Body of pancreas (tissue), 4 donors: ENCODE data around the gene NOXO1. TPM values are rescaled to one million over a fixed set of nuclear protein-coding genes. Genes with fewer than 3 reads are reported as not detected.

Experiments used
- ATAC-seq: fragments of 150-250 bp; one replicate; pipeline ENCODE4 v1.9.1; 2016
- DNase-seq, 4 donors: peaks; one replicate each; pipeline ENCODE4 v3.0.0-alpha.2; 2019
- H3K27ac ChIP-seq, 4 donors: fragments of 200-600 bp; sonication (generic); 1 replicate in 3 of 4; 2 replicates in 1 of 4; pipeline versions ENCODE4 v1.5.1 to v1.6.1; 2016 to 2019; ENCODE audit warnings: mild to moderate bottlenecking in 1 of 4, mixed read lengths in 1 of 4, moderate library complexity in 1 of 4
- H3K27me3 ChIP-seq, 2 donors: fragments of 200-600 bp; sonication (generic); one replicate each; pipeline ENCODE4 v1.6.0; 2016; ENCODE audit warnings: mild to moderate bottlenecking in 1 of 2
- H3K36me3 ChIP-seq, 2 donors: fragments of 200-600 bp; sonication (generic); replicated peaks in 1 of 2; 2 replicates each; pipeline ENCODE4 v1.5.1; 2016; ENCODE audit warnings: low read depth in 2 of 2; ENCODE audit not compliant: insufficient read depth in 1 of 2
- H3K4me1 ChIP-seq: fragments of 200-600 bp; sonication (generic); one replicate; pipeline ENCODE4 v1.6.0; 2016
- H3K4me3 ChIP-seq, 2 donors: fragments of 200-600 bp; sonication (generic); 1 replicate in 1 of 2; 2 replicates in 1 of 2; pipeline ENCODE4 v1.5.1; 2016 to 2019
- H3K9me3 ChIP-seq, 3 donors: fragments of 200-600 bp; sonication (generic); 1 replicate in 2 of 3; 2 replicates in 1 of 3; pipeline ENCODE4 v1.5.1; 2016
- CTCF ChIP-seq, 7 experiments: fragments of 450-650 bp in 4 of 7; fragments of 200-600 bp in 3 of 7; sonication (generic) in 3 of 7; IDR thresholded peaks; one replicate each; pipeline ENCODE4 v1.5.1; 2016 to 2019; ENCODE audit warnings: antibody characterized with exemption in 7 of 7
- POLR2A ChIP-seq, 3 donors: fragments of 450-650 bp; IDR thresholded peaks; one replicate each; pipeline ENCODE4 v1.6.1; 2016; ENCODE audit warnings: antibody characterized with exemption in 3 of 3, mild to moderate bottlenecking in 2 of 3
- WGBS, 2 donors: methylation state at CpG; one replicate each; pipeline ENCODE4 v1.1.5; 2017; 5-methylcytosine and 5-hydroxymethylcytosine counted together
- intact Hi-C: fragments of 100-400 bp; cut with DNase I; formaldehyde crosslinking; loops from one replicate; pipeline ENCODE4 v1.15.1; 2023
- small RNA-seq: library from RNA; depleted of rRNA; stranded (forward); fragments of <200 nt; gene quantifications from one replicate; pipeline ENCODE3, GENCODE V24; 2016
- total RNA-seq, 2 donors: library from RNA; depleted of rRNA; stranded (reverse); fragments of >200 nt; gene quantifications; one replicate each; pipeline ENCODE4 v1.1.0, GENCODE V29; 2016

Gene NOXO1
- total RNA-seq, 2 donors from 2014 or later = not detected

- no peaks in the 10 kb centered on the region for H3K9me3 ChIP-seq
- ATAC-seq (peak; percentile 55), DNase-seq (peak; percentile 75 to 92 (median 84))
- H3K27me3 ChIP-seq = no peaks in the 10 kb centered on the region
- TF ChIP-seq POLR2A (IDR thresholded peaks at IDR 0.05) (peak in 1 of 3 donors; percentile 13), CTCF (IDR thresholded peaks at IDR 0.05) (peak in 6 of 7 experiments; percentile 9 to 60 (median 46))
- WGBS, 2 donors = 36 to 49% methylated on average over 5 to 19 of the region's 19 CpGs
- intact Hi-C loops = loop anchor here (5.0 kb wide), 1 partner anchor 75 kb away; no protein-coding TSS in a partner anchor
- H3K4me3 ChIP-seq = no peak overlapping the region
- H3K27ac ChIP-seq = peak overlapping the region; percentile 38 to 64 (median 52)
- H3K4me1 ChIP-seq = peaks cover 47% of the 10 kb centered on the region
- no peaks in the 10 kb centered on the region for H3K36me3 ChIP-seq
These were observed 48.9 kb downstream of the NOXO1 start for GRCh38 chr16:1932050-1933028.

- no peak overlapping the region for H3K27ac ChIP-seq
- no peaks in the 10 kb centered on the region for H3K27me3 ChIP-seq
- DNase-seq = no peak
- intact Hi-C loops = loop anchor here (5.0 kb wide), 1 partner anchor 73 kb away; no protein-coding TSS in a partner anchor
- H3K4me3 ChIP-seq = no peak overlapping the region
- ATAC-seq = no peak
- TF ChIP-seq POLR2A (IDR thresholded peaks at IDR 0.05) (no peak), CTCF (IDR thresholded peaks at IDR 0.05) (no peak)
- 73 to 77% methylated on average over 7 to 10 of the region's 10 CpGs for WGBS, 2 donors
- H3K4me1 ChIP-seq = peaks cover 39% of the 10 kb centered on the region
- H3K9me3 ChIP-seq = no peaks in the 10 kb centered on the region
- no peaks in the 10 kb centered on the region for H3K36me3 ChIP-seq
These were observed 50.9 kb downstream of the NOXO1 start for GRCh38 chr16:1930338-1930720.

GRCh38 chr16:1929578-1930337, 51.5 kb downstream of the NOXO1 start:
- Histone ChIP-seq H3K36me3 (no peaks in the 10 kb centered on the region), H3K9me3 (no peaks in the 10 kb centered on the region), H3K4me1 (peaks cover 35% of the 10 kb centered on the region), H3K27ac (peak overlapping the region in 3 of 4 donors; percentile 64 to 80 (median 73)), H3K4me3 (peak overlapping the region; percentile 6 to 24), H3K27me3 (no peaks in the 10 kb centered on the region)
- ATAC-seq (peak; percentile 91), DNase-seq (peak; percentile 89 to 94 (median 90))
- intact Hi-C loops = loop anchor here (5.0 kb wide), 1 partner anchor 72 kb away; no protein-coding TSS in a partner anchor
- WGBS, 2 donors = 14 to 72% methylated on average over 4 to 62 of the region's 70 CpGs
- TF ChIP-seq POLR2A (IDR thresholded peaks at IDR 0.05) (peak in 2 of 3 donors; percentile 44 to 58), CTCF (IDR thresholded peaks at IDR 0.05) (peak; percentile 67 to 100 (median 100))

- Histone ChIP-seq H3K27me3 (no peaks in the 10 kb centered on the region), H3K9me3 (no peaks in the 10 kb centered on the region), H3K4me3 (peak overlapping the region; percentile 6 to 24), H3K27ac (peak overlapping the region in 3 of 4 donors; percentile 64 to 80 (median 73)), H3K36me3 (no peaks in the 10 kb centered on the region), H3K4me1 (peaks cover 35% of the 10 kb centered on the region)
- DNase-seq = peak in 3 of 4 donors; percentile 48 to 54 (median 50)
- intact Hi-C loops = no loop called here
- no peak for TF ChIP-seq CTCF (IDR thresholded peaks at IDR 0.05)
- no peak for TF ChIP-seq POLR2A (IDR thresholded peaks at IDR 0.05)
- 13% methylated on average over 9 to 11 of the region's 11 CpGs for WGBS, 2 donors
- ATAC-seq = peak; percentile 40
These were observed 52.2 kb downstream of the NOXO1 start for GRCh38 chr16:1929105-1929504.

Small RNA genes lying within 50 kb of the gene (small RNA-seq; reads per million reads assigned to genes)
- gene AC005363.2 (0.66 reads per million, percentile 12 among the genes with 10 or more reads in this experiment), gene RN7SL219P (not detected), gene SNORA10 (not detected), gene SNORA64 (not detected)

Other genes with a start within 250 kb of the NOXO1 start
- 100 to 1,000 TPM in 1 of 2 donors, 10 to 100 TPM in 1; 62.8 to 113 TPM for gene NME3, start 209.9 kb downstream of the NOXO1 start, total RNA-seq
- gene EME2, start 208.7 kb downstream of the NOXO1 start, total RNA-seq = 10 to 100 TPM; 13.5 to 33.3 TPM
- 10 to 100 TPM; 51.4 to 99.6 TPM for gene MRPS34, start 208.3 kb downstream of the NOXO1 start, total RNA-seq
- 10 to 100 TPM; 95.9 to 97.8 TPM for gene SPSB3, start 198.9 kb downstream of the NOXO1 start, total RNA-seq
- gene NUBP2, start 198.5 kb downstream of the NOXO1 start, total RNA-seq = 10 to 100 TPM; 61.0 to 72.6 TPM
- 1 to 10 TPM; 5.2 to 9.2 TPM for gene IGFALS, start 187.8 kb downstream of the NOXO1 start, total RNA-seq
- 10 to 100 TPM; 45.7 to 46.5 TPM for gene HAGH, start 154.6 kb downstream of the NOXO1 start, total RNA-seq
- 10 to 100 TPM; 32.6 to 50.8 TPM for gene FAHD1, start 154.3 kb downstream of the NOXO1 start, total RNA-seq
- under 1 TPM in 1 of 2 donors, not detected in 1; 0.26 TPM for gene MEIOB, start 109.3 kb downstream of the NOXO1 start, total RNA-seq
- gene HS3ST6, start 63.1 kb downstream of the NOXO1 start, total RNA-seq = not detected
- 10 to 100 TPM; 36.8 to 38.6 TPM for gene MSRB1, start 38.3 kb downstream of the NOXO1 start, total RNA-seq
- 10 to 100 TPM in 1 of 2 donors, not detected in 1; 16.5 TPM for gene RPL3L, start 26.8 kb downstream of the NOXO1 start, total RNA-seq
- 10 to 100 TPM; 39.2 to 86.1 TPM for gene NDUFB10, start 21.9 kb downstream of the NOXO1 start, total RNA-seq
- gene RPS2, start 16.6 kb downstream of the NOXO1 start, total RNA-seq = 1,000 to 10,000 TPM; 2,300 to 2,472 TPM
- not detected for gene RNF151, start 14.6 kb downstream of the NOXO1 start, total RNA-seq
- 10 to 100 TPM; 38.9 to 40.7 TPM for gene TBL3, start 9.4 kb downstream of the NOXO1 start, total RNA-seq
- gene GFER, start 2.7 kb upstream of the NOXO1 start, total RNA-seq = 10 to 100 TPM; 13.2 to 35.9 TPM
- 1 to 10 TPM in 1 of 2 donors, under 1 TPM in 1; 0.33 to 1.6 TPM for gene SYNGR3, start 8.5 kb upstream of the NOXO1 start, total RNA-seq
- 10 to 100 TPM; 41.0 to 55.4 TPM for gene ZNF598, start 28.4 kb upstream of the NOXO1 start, total RNA-seq
- gene NPW, start 38.3 kb upstream of the NOXO1 start, total RNA-seq = not detected
- 10 to 100 TPM; 32.7 to 87.3 TPM for gene NHERF2, start 45.4 kb upstream of the NOXO1 start, total RNA-seq
- gene NTHL1, start 66.4 kb upstream of the NOXO1 start, total RNA-seq = 10 to 100 TPM; 15.2 to 19.7 TPM
- 100 to 1,000 TPM in 1 of 2 donors, 10 to 100 TPM in 1; 73.9 to 152 TPM for gene TSC2, start 66.5 kb upstream of the NOXO1 start, total RNA-seq
- 100 to 1,000 TPM in 1 of 2 donors, 10 to 100 TPM in 1; 78.9 to 237 TPM for gene PKD1, start 154.4 kb upstream of the NOXO1 start, total RNA-seq
- 10 to 100 TPM; 25.4 to 28.8 TPM for gene RAB26, start 167.2 kb upstream of the NOXO1 start, total RNA-seq
- 10 to 100 TPM; 22.7 to 29.3 TPM for gene TRAF7, start 174.3 kb upstream of the NOXO1 start, total RNA-seq
- gene CASKIN1, start 215.1 kb upstream of the NOXO1 start, total RNA-seq = under 1 TPM; 0.66 to 0.78 TPM
- gene MLST8, start 224.0 kb upstream of the NOXO1 start, total RNA-seq = 10 to 100 TPM; 32.4 to 59.0 TPM
- gene BRICD5, start 229.4 kb upstream of the NOXO1 start, total RNA-seq = 1 to 10 TPM; 1.8 to 3.3 TPM
- gene PGP, start 233.4 kb upstream of the NOXO1 start, total RNA-seq = 10 to 100 TPM in 1 of 2 donors, 1 to 10 TPM in 1; 7.8 to 15.8 TPM
- 10 to 100 TPM; 22.3 to 48.1 TPM for gene E4F1, start 242.1 kb upstream of the NOXO1 start, total RNA-seq